HL-60 (cell line): ENCODE data around the gene USP32.
"Not testable (repeated sequence)": the region's sequence is repeated elsewhere in the genome, so short reads cannot be mapped to it uniquely, and the experiment has no call there.

Experiments
- DNase-seq, 2 experiments: peaks; one replicate each; pipeline ENCODE4 v3.0.0-alpha.2; 2010 to 2020; ENCODE audit warnings: low read depth in 1 of 2, low spot score in 1 of 2
- H3K27ac ChIP-seq: fragments of 250-450 bp; sonication (Bioruptor Pico); replicated peaks from 2 replicates; pipeline ENCODE4 v1.5.1; 2020; ENCODE audit warnings: mild to moderate bottlenecking, moderate library complexity
- H3K27me3 ChIP-seq: fragments of 250-450 bp; sonication (Bioruptor Pico); 2 replicates; pipeline ENCODE4 v1.5.1; 2021; ENCODE audit warnings: mild to moderate bottlenecking, moderate library complexity; ENCODE audit not compliant: insufficient read depth, poor library complexity, severe bottlenecking
- H3K4me3 ChIP-seq: replicated peaks from 2 replicates; pipeline ENCODE4 v1.5.1; 2011; ENCODE audit warnings: mild to moderate bottlenecking, control low read depth, low read length; ENCODE audit not compliant: insufficient read depth
- GABPA ChIP-seq: IDR thresholded peaks from 2 replicates; pipeline ENCODE4 v1.6.1; 2012; ENCODE audit warnings: low read depth
- POLR2AphosphoS5 ChIP-seq: IDR thresholded peaks from 2 replicates; pipeline ENCODE4 v1.6.1; 2012; ENCODE audit warnings: low read depth
- SPI1 ChIP-seq: IDR thresholded peaks from 2 replicates; pipeline ENCODE4 v1.6.1; 2012; ENCODE audit warnings: low read depth, mild to moderate bottlenecking, borderline replicate concordance
- TF ChIP-seq, protein P1 (sequence below): IDR thresholded peaks from one replicate; pipeline ENCODE4 v1.5.1; 2011; ENCODE audit warnings: low read length, control low read depth, inconsistent platforms; ENCODE audit not compliant: insufficient read depth
- TF ChIP-seq, protein P2 (sequence below): IDR thresholded peaks from 2 replicates; pipeline ENCODE4 v1.6.1; 2012; ENCODE audit warnings: low read depth; ENCODE audit not compliant: insufficient replicate concordance

The USP32 gene

DNA sequence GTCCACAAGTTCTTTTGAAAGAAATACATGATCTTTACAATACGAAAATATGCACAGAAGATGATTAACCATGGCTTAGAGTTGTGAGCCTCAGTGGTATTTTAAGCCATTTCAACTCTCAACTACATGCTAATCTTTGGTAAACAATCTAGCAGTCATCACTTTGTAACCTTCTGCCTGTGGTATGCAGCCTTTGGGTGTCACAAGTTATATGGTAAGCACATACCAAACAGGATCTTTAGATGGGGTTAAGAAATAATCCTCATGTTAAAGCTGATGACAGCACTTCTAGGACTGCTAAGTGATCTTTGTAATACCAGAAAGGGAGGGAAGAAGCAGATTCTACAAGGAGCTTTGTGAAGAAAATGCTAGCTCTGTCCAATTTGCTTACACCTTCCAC, 167.9 kb downstream of the USP32 start:
- TF ChIP-seq POLR2AphosphoS5 (no peak), GABPA (no peak), SPI1 (no peak)
- TF ChIP-seq, protein P1, sequence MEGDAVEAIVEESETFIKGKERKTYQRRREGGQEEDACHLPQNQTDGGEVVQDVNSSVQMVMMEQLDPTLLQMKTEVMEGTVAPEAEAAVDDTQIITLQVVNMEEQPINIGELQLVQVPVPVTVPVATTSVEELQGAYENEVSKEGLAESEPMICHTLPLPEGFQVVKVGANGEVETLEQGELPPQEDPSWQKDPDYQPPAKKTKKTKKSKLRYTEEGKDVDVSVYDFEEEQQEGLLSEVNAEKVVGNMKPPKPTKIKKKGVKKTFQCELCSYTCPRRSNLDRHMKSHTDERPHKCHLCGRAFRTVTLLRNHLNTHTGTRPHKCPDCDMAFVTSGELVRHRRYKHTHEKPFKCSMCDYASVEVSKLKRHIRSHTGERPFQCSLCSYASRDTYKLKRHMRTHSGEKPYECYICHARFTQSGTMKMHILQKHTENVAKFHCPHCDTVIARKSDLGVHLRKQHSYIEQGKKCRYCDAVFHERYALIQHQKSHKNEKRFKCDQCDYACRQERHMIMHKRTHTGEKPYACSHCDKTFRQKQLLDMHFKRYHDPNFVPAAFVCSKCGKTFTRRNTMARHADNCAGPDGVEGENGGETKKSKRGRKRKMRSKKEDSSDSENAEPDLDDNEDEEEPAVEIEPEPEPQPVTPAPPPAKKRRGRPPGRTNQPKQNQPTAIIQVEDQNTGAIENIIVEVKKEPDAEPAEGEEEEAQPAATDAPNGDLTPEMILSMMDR: no peak
- TF ChIP-seq, protein P2, sequence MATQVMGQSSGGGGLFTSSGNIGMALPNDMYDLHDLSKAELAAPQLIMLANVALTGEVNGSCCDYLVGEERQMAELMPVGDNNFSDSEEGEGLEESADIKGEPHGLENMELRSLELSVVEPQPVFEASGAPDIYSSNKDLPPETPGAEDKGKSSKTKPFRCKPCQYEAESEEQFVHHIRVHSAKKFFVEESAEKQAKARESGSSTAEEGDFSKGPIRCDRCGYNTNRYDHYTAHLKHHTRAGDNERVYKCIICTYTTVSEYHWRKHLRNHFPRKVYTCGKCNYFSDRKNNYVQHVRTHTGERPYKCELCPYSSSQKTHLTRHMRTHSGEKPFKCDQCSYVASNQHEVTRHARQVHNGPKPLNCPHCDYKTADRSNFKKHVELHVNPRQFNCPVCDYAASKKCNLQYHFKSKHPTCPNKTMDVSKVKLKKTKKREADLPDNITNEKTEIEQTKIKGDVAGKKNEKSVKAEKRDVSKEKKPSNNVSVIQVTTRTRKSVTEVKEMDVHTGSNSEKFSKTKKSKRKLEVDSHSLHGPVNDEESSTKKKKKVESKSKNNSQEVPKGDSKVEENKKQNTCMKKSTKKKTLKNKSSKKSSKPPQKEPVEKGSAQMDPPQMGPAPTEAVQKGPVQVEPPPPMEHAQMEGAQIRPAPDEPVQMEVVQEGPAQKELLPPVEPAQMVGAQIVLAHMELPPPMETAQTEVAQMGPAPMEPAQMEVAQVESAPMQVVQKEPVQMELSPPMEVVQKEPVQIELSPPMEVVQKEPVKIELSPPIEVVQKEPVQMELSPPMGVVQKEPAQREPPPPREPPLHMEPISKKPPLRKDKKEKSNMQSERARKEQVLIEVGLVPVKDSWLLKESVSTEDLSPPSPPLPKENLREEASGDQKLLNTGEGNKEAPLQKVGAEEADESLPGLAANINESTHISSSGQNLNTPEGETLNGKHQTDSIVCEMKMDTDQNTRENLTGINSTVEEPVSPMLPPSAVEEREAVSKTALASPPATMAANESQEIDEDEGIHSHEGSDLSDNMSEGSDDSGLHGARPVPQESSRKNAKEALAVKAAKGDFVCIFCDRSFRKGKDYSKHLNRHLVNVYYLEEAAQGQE: no peak

DNA sequence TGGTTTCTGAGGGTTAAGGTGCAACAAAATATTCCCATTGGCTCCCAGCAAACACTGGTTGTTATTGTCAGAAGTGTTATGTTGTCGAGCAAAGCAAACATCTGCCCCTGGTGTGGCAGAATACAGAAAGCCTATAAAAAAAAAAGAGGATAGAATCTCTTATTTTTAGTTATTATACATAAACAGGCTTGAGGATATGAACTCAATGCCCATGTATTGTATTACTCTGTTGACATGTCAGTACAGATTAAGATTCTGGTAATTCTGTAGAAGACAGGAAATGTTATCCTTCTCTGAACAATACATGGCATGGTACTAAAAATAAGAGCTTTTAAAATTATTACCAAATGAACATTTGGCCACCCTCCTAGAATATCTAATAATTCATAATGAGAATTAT, 168.5 kb downstream of the USP32 start:
- Histone ChIP-seq H3K27me3 (no peaks in the 10 kb centered on the region), H3K4me3 (no peak overlapping the region), H3K27ac (no peak overlapping the region)
- DNase-seq: no peak
- TF ChIP-seq, protein P1: no peak
- TF ChIP-seq, protein P2: no peak
- TF ChIP-seq SPI1: no peak
- TF ChIP-seq POLR2AphosphoS5: no peak
- no peak for TF ChIP-seq GABPA

More for the DNA sequence above, 167.9 kb downstream of the USP32 start:
- no peak for DNase-seq
- H3K27me3 ChIP-seq: no peaks in the 10 kb centered on the region
- no peak overlapping the region for H3K27ac ChIP-seq
- H3K4me3 ChIP-seq: no peak overlapping the region

DNA sequence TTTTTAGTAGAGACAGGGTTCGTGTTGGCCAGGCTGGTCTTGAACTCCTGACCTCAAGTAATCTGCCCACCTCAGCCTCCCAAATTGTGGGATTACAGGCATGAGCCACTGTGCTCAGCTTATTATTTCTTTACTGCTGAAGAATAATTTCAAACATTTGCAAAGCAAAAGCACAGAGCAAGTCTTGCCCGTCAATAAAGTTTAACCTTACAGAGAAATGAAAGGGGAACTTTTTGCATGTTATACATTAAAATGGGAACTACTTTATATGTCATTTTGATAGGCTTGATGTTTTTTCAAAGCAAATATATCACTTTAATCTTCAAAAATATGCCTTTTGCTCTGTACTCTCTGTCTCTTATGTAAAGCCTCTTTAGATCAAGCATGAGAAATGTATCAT, 173.2 kb downstream of the USP32 start:
- not testable (repeated sequence) for H3K27me3 ChIP-seq, H3K27ac ChIP-seq, H3K4me3 ChIP-seq, DNase-seq

DNA sequence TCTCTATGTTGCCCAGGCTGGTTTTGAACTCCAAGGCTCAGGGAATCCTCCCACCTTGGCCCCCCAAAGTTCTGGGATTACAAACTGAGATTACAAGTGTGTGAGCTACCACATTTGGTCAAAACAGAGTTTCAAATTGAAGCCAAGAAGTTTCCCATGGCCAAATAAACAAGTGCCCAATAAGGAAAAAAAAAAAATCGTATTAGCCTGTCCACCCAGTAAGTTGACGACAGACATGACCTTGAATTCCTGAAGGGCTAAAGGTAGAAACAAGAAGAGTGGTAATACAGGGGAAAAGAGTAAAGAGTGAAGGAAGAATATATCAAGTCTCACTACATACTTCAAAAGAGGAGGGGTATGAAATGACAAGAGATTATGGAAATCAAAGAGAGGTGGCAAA, 176.0 kb downstream of the USP32 start:
- H3K4me3 ChIP-seq, DNase-seq, H3K27ac ChIP-seq, H3K27me3 ChIP-seq: not testable (repeated sequence)

DNA sequence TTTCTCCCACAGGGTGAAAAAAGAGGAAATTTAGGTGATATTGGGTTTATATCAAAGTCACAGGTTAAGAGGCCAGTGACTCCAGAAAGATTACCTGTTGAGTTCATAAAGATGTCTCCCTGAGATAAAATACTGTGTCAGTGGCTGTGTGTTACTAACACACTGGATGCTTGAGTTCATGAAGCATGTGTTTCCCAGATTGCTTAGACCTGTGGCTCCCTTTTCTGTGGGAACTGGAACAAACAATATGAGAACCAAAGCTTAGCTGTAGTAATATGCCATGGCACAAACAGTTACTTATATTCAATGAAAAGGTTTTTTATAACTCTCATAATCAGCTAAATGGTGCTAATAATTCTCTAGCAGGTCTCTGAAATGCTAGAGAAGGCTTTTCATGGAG, 180.7 kb downstream of the USP32 start:
- not testable (repeated sequence) for H3K4me3 ChIP-seq, H3K27ac ChIP-seq, H3K27me3 ChIP-seq, DNase-seq

DNA sequence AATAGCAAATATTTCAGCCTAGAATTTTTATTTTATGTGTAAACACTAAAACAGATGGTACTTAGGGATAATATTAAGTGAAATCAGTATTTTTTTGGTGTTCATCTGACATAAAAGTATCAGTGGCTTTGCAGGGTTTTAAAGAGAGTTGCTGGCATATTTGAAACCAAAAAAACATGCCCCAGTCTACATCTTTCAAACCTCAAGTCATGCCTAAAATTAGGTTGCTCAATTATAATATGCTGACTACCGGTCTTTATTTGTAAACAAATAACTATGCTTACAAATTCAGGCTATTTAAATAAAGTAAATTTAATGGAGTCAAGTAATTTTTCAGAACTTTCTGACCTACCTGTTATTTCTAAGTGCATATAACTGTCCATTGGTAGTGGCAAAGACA, 183.6 kb downstream of the USP32 start:
- H3K4me3 ChIP-seq, DNase-seq, H3K27me3 ChIP-seq, H3K27ac ChIP-seq: not testable (repeated sequence)

DNA sequence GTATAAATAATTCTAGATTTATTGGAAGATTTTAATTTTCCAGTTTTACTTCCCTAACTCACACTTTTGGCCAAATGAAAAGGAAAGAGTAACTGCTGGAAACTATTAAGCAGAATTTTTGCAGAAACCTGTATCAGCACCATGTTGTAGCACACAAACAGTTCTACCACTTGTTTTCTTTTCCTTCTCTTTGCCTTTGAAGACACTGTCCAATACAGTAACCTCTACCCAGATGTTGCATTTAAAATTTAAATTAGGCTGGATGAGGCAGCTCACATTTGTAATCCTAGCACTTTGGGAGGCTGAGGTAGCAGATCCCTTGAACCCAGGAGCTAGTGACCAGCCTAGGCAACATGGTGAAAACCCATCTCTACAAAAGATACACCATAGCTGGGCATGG, 186.2 kb downstream of the USP32 start:
- H3K4me3 ChIP-seq, H3K27me3 ChIP-seq, DNase-seq: not testable (repeated sequence)
- H3K27ac ChIP-seq: peak overlapping the region; percentile 20

DNA sequence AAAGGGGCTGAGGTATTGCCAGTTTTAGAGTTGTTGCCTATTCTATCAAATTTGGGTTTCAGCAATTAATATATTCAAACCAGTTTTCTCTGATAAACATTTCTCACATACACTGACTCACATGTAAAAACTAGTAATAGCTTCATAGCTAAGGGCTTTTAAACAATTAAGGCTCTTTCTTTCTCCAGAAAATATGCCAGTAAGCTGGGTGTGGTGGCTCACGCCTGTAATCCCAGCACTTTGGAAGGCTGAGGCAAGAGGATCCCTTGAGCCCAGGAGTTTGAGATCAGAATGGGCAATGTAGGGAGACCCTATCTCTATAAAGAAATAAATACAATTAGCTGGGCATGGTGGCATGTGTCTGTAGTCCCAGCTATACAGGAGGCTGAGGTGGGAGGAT, 193.3 kb downstream of the USP32 start:
- H3K27me3 ChIP-seq, DNase-seq, H3K27ac ChIP-seq, H3K4me3 ChIP-seq: not testable (repeated sequence)

DNA sequence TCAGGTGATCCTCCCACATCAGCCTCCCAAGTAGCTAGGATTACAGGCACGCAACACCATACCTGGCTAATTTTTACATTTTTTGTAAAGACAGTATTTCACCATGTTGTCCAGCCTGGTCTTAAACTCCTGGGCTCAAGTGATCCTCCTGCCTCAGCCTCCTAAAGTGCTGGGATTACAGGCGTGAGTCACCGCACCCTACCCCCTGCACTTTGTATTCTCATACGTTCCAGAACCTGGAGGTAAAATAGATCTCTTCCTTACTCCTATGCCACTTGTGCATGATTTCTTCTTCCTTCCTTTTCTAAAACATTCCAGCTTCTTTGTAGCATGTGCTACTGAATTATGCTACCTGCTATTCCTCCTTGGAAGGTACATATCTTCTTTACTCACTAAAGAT, 197.8 kb downstream of the USP32 start:
- not testable (repeated sequence) for DNase-seq, H3K4me3 ChIP-seq, H3K27me3 ChIP-seq, H3K27ac ChIP-seq
